ENCODE data around the gene RMRP.

RMRP gene

GRCh38 chr9:35609001-35609819 lies 48.6 kb downstream of the RMRP start:
- Histone ChIP-seq H3K9me3 (ENCODE audit: control insufficient read depth, insufficient read depth, low read depth, low read length) (no peaks in the 10 kb centered on the region), H3K4me1 (ENCODE audit: control insufficient read depth, insufficient read depth, low read length) (no peaks in the 10 kb centered on the region), H3K27ac (ENCODE audit: extremely low read depth, low read depth, low read length) (no peak overlapping the region), H3K36me3 (ENCODE audit: control insufficient read depth in 2 of 2, insufficient read depth in 1 of 2, low read length in 2 of 2) (peaks cover 0 to 41% of the 10 kb centered on the region in 2 experiments; a peak in 1 of 3 replicates), H3K4me3 (ENCODE audit: low read depth, low read length) (no peak overlapping the region)
- CTCF ChIA-PET = interaction anchor here (0.6 to 3.5 kb wide), 2 partner anchors 20 to 38 kb away, joined by 3 to 22 read pairs; no protein-coding TSS in a partner anchor
- POLR2A ChIA-PET = interaction anchor here (1.1 to 1.5 kb wide), 2 partner anchors 20 to 56 kb away, joined by 3 to 5 read pairs; no protein-coding TSS in a partner anchor
- TF ChIP-seq HOXD13 (CRISPR knock-in tag; IDR thresholded peaks at IDR 0.05; ENCODE audit: borderline replicate concordance) = no peak
- TF ChIP-seq ZNF398 (tag by site-specific recombination; IDR thresholded peaks at IDR 0.05) = no peak
- no peak for TF ChIP-seq ZEB2 (tag by site-specific recombination; IDR thresholded peaks at IDR 0.05)
- TF ChIP-seq ZFHX2 (tag by site-specific recombination; conservative IDR thresholded peaks at IDR 0.05) = no peak
- no peak for TF ChIP-seq ZNF341 (tag by site-specific recombination; IDR thresholded peaks at IDR 0.05; ENCODE audit: low read depth)
- no peak for TF ChIP-seq ZFP69B (tag by site-specific recombination; IDR thresholded peaks at IDR 0.05)
- TF ChIP-seq TRIM28 (IDR thresholded peaks at IDR 0.05; ENCODE audit: borderline replicate concordance, low read length) = no peak
- no peak for TF ChIP-seq ZBTB21 (tag by site-specific recombination; IDR thresholded peaks at IDR 0.05)
- no peak for TF ChIP-seq ZNF146 (tag by site-specific recombination; IDR thresholded peaks at IDR 0.05)

DNA sequence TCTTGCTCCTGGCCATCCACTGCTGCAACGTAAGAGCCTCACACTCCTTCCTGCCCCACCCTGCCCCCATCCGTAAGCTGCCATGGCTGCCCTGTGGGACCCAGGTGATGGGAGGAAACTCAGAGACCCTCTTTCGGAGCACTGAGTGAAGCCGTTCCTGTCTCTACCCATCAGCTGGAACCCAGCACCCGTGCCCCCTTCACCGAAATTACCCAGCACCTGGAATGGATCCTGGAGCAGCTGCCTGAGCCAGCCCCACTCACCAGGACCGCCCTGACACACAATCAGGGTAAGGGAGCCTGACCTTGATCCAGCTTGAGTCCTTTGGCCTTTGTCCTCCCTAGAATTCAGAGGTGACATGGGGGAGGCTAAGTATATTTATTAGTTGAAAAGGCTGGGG lies 49.6 kb downstream of the RMRP start:
- Histone ChIP-seq H3K9me3 (ENCODE audit: control insufficient read depth, insufficient read depth, low read depth, low read length) (no peaks in the 10 kb centered on the region), H3K4me3 (ENCODE audit: low read depth, low read length) (no peak overlapping the region), H3K27ac (ENCODE audit: extremely low read depth, low read depth, low read length) (no peak overlapping the region), H3K4me1 (ENCODE audit: control insufficient read depth, insufficient read depth, low read length) (no peaks in the 10 kb centered on the region), H3K36me3 (ENCODE audit: control insufficient read depth in 2 of 2, insufficient read depth in 1 of 2, low read length in 2 of 2) (peaks cover 0 to 41% of the 10 kb centered on the region in 2 experiments; a peak in 1 of 3 replicates)
- POLR2A ChIA-PET = interaction anchor here (0.7 to 1.5 kb wide), 3 partner anchors 21 to 1153 kb away, joined by 3 to 5 read pairs (median 5); no protein-coding TSS in a partner anchor
- CTCF ChIA-PET = interaction anchor here (0.9 kb wide), 1 partner anchor 39 kb away, joined by 3 read pairs; no protein-coding TSS in a partner anchor
- TF ChIP-seq, protein P1, sequence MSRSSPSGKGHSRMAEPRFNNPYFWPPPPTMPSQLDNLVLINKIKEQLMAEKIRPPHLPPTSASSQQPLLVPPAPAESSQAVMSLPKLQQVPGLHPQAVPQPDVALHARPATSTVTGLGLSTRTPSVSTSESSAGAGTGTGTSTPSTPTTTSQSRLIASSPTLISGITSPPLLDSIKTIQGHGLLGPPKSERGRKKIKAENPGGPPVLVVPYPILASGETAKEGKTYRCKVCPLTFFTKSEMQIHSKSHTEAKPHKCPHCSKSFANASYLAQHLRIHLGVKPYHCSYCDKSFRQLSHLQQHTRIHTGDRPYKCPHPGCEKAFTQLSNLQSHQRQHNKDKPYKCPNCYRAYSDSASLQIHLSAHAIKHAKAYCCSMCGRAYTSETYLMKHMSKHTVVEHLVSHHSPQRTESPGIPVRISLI (tag by site-specific recombination; IDR thresholded peaks at IDR 0.05) = no peak
- TF ChIP-seq ZNF174 (tag by site-specific recombination; IDR thresholded peaks at IDR 0.05) (no peak), ZSCAN16 (tag by site-specific recombination; IDR thresholded peaks at IDR 0.05) (no peak), SETDB1 (IDR thresholded peaks at IDR 0.05; ENCODE audit: insufficient read length, low read length) (no peak), ZBTB17 (tag by site-specific recombination; IDR thresholded peaks at IDR 0.05) (no peak), EGR2 (tag by site-specific recombination; IDR thresholded peaks at IDR 0.05; ENCODE audit: low read depth) (no peak), HOXD13 (CRISPR knock-in tag; IDR thresholded peaks at IDR 0.05; ENCODE audit: borderline replicate concordance) (no peak), ZBTB21 (tag by site-specific recombination; IDR thresholded peaks at IDR 0.05) (no peak), REPIN1 (tag by site-specific recombination; IDR thresholded peaks at IDR 0.05; ENCODE audit: low read depth) (no peak), ZNF133 (tag by site-specific recombination; IDR thresholded peaks at IDR 0.05) (no peak), GLI4 (tag by site-specific recombination; IDR thresholded peaks at IDR 0.05) (no peak), ZSCAN4 (tag by site-specific recombination; IDR thresholded peaks at IDR 0.05) (no peak), ZBTB48 (tag by site-specific recombination; IDR thresholded peaks at IDR 0.05) (no peak), ZNF548 (tag by site-specific recombination; IDR thresholded peaks at IDR 0.05) (no peak), ZNF560 (tag by site-specific recombination; IDR thresholded peaks at IDR 0.05; ENCODE audit: borderline replicate concordance) (no peak), ZNF266 (tag by site-specific recombination; IDR thresholded peaks at IDR 0.05; ENCODE audit: low read depth) (no peak), ZNF155 (tag by site-specific recombination; IDR thresholded peaks at IDR 0.05) (no peak)
- TF ChIP-seq, protein P2, sequence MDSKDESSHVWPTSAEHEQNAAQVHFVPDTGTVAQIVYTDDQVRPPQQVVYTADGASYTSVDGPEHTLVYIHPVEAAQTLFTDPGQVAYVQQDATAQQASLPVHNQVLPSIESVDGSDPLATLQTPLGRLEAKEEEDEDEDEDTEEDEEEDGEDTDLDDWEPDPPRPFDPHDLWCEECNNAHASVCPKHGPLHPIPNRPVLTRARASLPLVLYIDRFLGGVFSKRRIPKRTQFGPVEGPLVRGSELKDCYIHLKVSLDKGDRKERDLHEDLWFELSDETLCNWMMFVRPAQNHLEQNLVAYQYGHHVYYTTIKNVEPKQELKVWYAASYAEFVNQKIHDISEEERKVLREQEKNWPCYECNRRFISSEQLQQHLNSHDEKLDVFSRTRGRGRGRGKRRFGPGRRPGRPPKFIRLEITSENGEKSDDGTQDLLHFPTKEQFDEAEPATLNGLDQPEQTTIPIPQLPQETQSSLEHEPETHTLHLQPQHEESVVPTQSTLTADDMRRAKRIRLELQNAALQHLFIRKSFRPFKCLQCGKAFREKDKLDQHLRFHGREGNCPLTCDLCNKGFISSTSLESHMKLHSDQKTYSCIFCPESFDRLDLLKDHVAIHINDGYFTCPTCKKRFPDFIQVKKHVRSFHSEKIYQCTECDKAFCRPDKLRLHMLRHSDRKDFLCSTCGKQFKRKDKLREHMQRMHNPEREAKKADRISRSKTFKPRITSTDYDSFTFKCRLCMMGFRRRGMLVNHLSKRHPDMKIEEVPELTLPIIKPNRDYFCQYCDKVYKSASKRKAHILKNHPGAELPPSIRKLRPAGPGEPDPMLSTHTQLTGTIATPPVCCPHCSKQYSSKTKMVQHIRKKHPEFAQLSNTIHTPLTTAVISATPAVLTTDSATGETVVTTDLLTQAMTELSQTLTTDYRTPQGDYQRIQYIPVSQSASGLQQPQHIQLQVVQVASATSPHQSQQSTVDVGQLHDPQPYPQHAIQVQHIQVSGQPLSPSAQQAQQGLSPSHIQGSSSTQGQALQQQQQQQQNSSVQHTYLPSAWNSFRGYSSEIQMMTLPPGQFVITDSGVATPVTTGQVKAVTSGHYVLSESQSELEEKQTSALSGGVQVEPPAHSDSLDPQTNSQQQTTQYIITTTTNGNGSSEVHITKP (tag by site-specific recombination; IDR thresholded peaks at IDR 0.05) = no peak

All from HEK293 (cell line).